ENCODE measurements around the gene SLC35B2. TPM values are rescaled to one million over a fixed set of nuclear protein-coding genes. Genes with fewer than 3 reads are reported as not detected.

Gene SLC35B2
- total RNA-seq, 1 donor from 2014 or later = 71.8 TPM

GRCh38 chr6:44211284-44211683 lies 46.0 kb downstream of the SLC35B2 start:
- Mint-ChIP-seq H3K4me1 (ENCODE audit: low read depth, unreplicated experiment) (no peaks in the 10 kb centered on the region), H3K36me3 (ENCODE audit: unreplicated experiment) (no peaks in the 10 kb centered on the region), H3K9me3 (ENCODE audit: unreplicated experiment) (peaks cover 4% of the 10 kb centered on the region), H3K27me3 (ENCODE audit: unreplicated experiment) (peaks cover 4% of the 10 kb centered on the region), H3K27ac (ENCODE audit: unreplicated experiment) (no peak overlapping the region), H3K4me3 (ENCODE audit: unreplicated experiment) (no peak overlapping the region)
- no peak for DNase-seq
- no peak for TF ChIP-seq CTCF (IDR thresholded peaks at IDR 0.05; ENCODE audit: partially characterized antibody, unreplicated experiment)

- DNase-seq = no peak
- no peak overlapping the region for H3K4me3 Mint-ChIP-seq (ENCODE audit: unreplicated experiment)
- no peaks in the 10 kb centered on the region for H3K36me3 Mint-ChIP-seq (ENCODE audit: unreplicated experiment)
- peaks cover 4% of the 10 kb centered on the region for H3K27me3 Mint-ChIP-seq (ENCODE audit: unreplicated experiment)
- peaks cover 3% of the 10 kb centered on the region for H3K4me1 Mint-ChIP-seq (ENCODE audit: low read depth, unreplicated experiment)
- no peak overlapping the region for H3K27ac Mint-ChIP-seq (ENCODE audit: unreplicated experiment)
- no peak for TF ChIP-seq CTCF (IDR thresholded peaks at IDR 0.05; ENCODE audit: partially characterized antibody, unreplicated experiment)
- peaks cover 4% of the 10 kb centered on the region for H3K9me3 Mint-ChIP-seq (ENCODE audit: unreplicated experiment)
These were observed 49.4 kb downstream of the SLC35B2 start for GRCh38 chr6:44207966-44208365.

Other genes with a start within 250 kb of the SLC35B2 start
- 31.7 TPM for gene MRPL14, start 130.1 kb downstream of the SLC35B2 start, total RNA-seq (ENCODE audit: unreplicated experiment)
- gene TMEM63B, start 130.0 kb downstream of the SLC35B2 start, total RNA-seq (ENCODE audit: unreplicated experiment) = 148 TPM
- not detected for gene CAPN11, start 98.7 kb downstream of the SLC35B2 start, total RNA-seq (ENCODE audit: unreplicated experiment)
- gene MYMX, start 40.6 kb downstream of the SLC35B2 start, total RNA-seq (ENCODE audit: unreplicated experiment) = 0.91 TPM
- 20.0 TPM for gene SLC29A1, start 33.9 kb downstream of the SLC35B2 start, total RNA-seq (ENCODE audit: unreplicated experiment)
- gene HSP90AB1, start 10.4 kb downstream of the SLC35B2 start, total RNA-seq (ENCODE audit: unreplicated experiment) = 771 TPM
- 15.3 TPM for gene NFKBIE, start 8.0 kb upstream of the SLC35B2 start, total RNA-seq (ENCODE audit: unreplicated experiment)
- 51.3 TPM for gene TMEM151B, start 12.9 kb upstream of the SLC35B2 start, total RNA-seq (ENCODE audit: unreplicated experiment)
- 41.7 TPM for gene AARS2, start 55.8 kb upstream of the SLC35B2 start, total RNA-seq (ENCODE audit: unreplicated experiment)
- not detected for gene SPATS1, start 85.1 kb upstream of the SLC35B2 start, total RNA-seq (ENCODE audit: unreplicated experiment)
- 19.6 TPM for gene CDC5L, start 130.2 kb upstream of the SLC35B2 start, total RNA-seq (ENCODE audit: unreplicated experiment)

All from glutamatergic neuron (in vitro differentiated cells).